WTC11 (cell line): ENCODE data around the gene ATP11B. TPM values are rescaled to one million over a fixed set of nuclear protein-coding genes. Genes with fewer than 3 reads are reported as not detected.

ENCODE experiments used
- ATAC-seq: fragments of 200-7000 bp; cut with Tn5 transposase; 2 replicates; pipeline ENCODE4 v1.10.0; 2021; ENCODE audit warnings: mild to moderate bottlenecking, moderate library complexity
- CTCF ChIA-PET: fragments of 300-600 bp; sonication (Branson Sonifier 250); formaldehyde crosslinking; loops from one replicate; lab custom pipeline; 2021; ENCODE audit warnings: antibody characterized with exemption; lab: Charles Lee
- POLR2A ChIA-PET: fragments of 350-600 bp; sonication (Branson Sonifier 250); formaldehyde crosslinking; loops from one replicate; lab custom pipeline; 2021; ENCODE audit warnings: antibody characterized with exemption; lab: Charles Lee
- DNase-seq: peaks from one replicate; pipeline ENCODE4 v3.0.0; 2021; ENCODE audit warnings: low spot score
- H3K27ac Mint-ChIP-seq: 2 replicates; pipeline ENCODE4 v1.8.0; 2021; ENCODE audit warnings: mixed read lengths
- H3K27me3 Mint-ChIP-seq: 2 replicates; pipeline ENCODE4 v1.8.0; 2021; ENCODE audit warnings: low read depth, mild to moderate bottlenecking, moderate library complexity, mixed read lengths
- H3K36me3 Mint-ChIP-seq: 2 replicates; pipeline ENCODE4 v1.8.0; 2021; ENCODE audit warnings: mixed read lengths
- H3K4me1 Mint-ChIP-seq: 2 replicates; pipeline ENCODE4 v1.8.0; 2022; ENCODE audit warnings: mixed read lengths
- H3K4me3 Mint-ChIP-seq: 2 replicates; pipeline ENCODE4 v1.8.0; 2021; ENCODE audit warnings: mild to moderate bottlenecking, moderate library complexity, mixed read lengths
- H3K9me3 Mint-ChIP-seq: 2 replicates; pipeline ENCODE4 v1.8.0; 2021; ENCODE audit warnings: mixed read lengths
- AFF4 ChIP-seq: sonication (generic); formaldehyde crosslinking; IDR thresholded peaks from 2 replicates; pipeline ENCODE4 v1.8.1; 2023; ENCODE audit warnings: mild to moderate bottlenecking, missing genetic modification reagents, borderline replicate concordance
- AR ChIP-seq: fragments of 250-450 bp; sonication (Bioruptor Pico); IDR thresholded peaks from 2 replicates; pipeline ENCODE4 v1.9.0; 2021; ENCODE audit warnings: mild to moderate bottlenecking
- ATF1 ChIP-seq: sonication (generic); formaldehyde crosslinking; IDR thresholded peaks from 2 replicates; pipeline ENCODE4 v1.8.1; 2023; ENCODE audit warnings: mild to moderate bottlenecking, moderate library complexity, missing genetic modification reagents
- ATF2 ChIP-seq: sonication (generic); formaldehyde crosslinking; IDR thresholded peaks from 2 replicates; pipeline ENCODE4 v1.8.1; 2022; ENCODE audit warnings: low read depth, missing genetic modification reagents, borderline replicate concordance
- EMX1 ChIP-seq: fragments of 250-450 bp; sonication (Bioruptor Pico); IDR thresholded peaks from 2 replicates; pipeline ENCODE4 v1.8.0; 2021; ENCODE audit warnings: mild to moderate bottlenecking
- ESRRA ChIP-seq: sonication (generic); formaldehyde crosslinking; IDR thresholded peaks from 2 replicates; pipeline ENCODE4 v1.8.1; 2022; ENCODE audit warnings: mild to moderate bottlenecking, missing genetic modification reagents, borderline replicate concordance
- FOXJ3 ChIP-seq: sonication (generic); formaldehyde crosslinking; IDR thresholded peaks from 2 replicates; pipeline ENCODE4 v1.9.0; 2021; ENCODE audit warnings: missing genetic modification reagents, mild to moderate bottlenecking, borderline replicate concordance
- FOXP1 ChIP-seq: sonication (generic); formaldehyde crosslinking; IDR thresholded peaks from 2 replicates; pipeline ENCODE4 v1.8.0; 2022; ENCODE audit warnings: missing genetic modification reagents, mild to moderate bottlenecking, moderate library complexity, borderline replicate concordance
- GABPB1 ChIP-seq: sonication (generic); formaldehyde crosslinking; IDR thresholded peaks from 2 replicates; pipeline ENCODE4 v1.8.1; 2023; ENCODE audit warnings: mild to moderate bottlenecking, missing genetic modification reagents
- HMGA2 ChIP-seq: fragments of 250-450 bp; sonication (Bioruptor Pico); IDR thresholded peaks from 2 replicates; pipeline ENCODE4 v1.4.0; 2021; ENCODE audit warnings: mild to moderate bottlenecking, moderate library complexity
- JUN ChIP-seq: sonication (generic); formaldehyde crosslinking; IDR thresholded peaks from 2 replicates; pipeline ENCODE4 v1.8.0; 2023; ENCODE audit warnings: mild to moderate bottlenecking, missing genetic modification reagents
- MLX ChIP-seq: sonication (generic); formaldehyde crosslinking; IDR thresholded peaks from 2 replicates; pipeline ENCODE4 v1.8.1; 2023; ENCODE audit warnings: mild to moderate bottlenecking, missing genetic modification reagents, moderate library complexity
- NFATC4 ChIP-seq: fragments of 250-450 bp; sonication (Bioruptor Pico); IDR thresholded peaks from 2 replicates; pipeline ENCODE4 v1.9.0; 2021; ENCODE audit warnings: mild to moderate bottlenecking
- NR1H2 ChIP-seq: sonication (generic); formaldehyde crosslinking; IDR thresholded peaks from 2 replicates; pipeline ENCODE4 v1.9.0; 2021; ENCODE audit warnings: mild to moderate bottlenecking, moderate library complexity, missing genetic modification reagents
- STAT6 ChIP-seq: sonication (generic); formaldehyde crosslinking; conservative IDR thresholded peaks from 2 replicates; pipeline ENCODE4 v1.8.1; 2023; ENCODE audit warnings: mild to moderate bottlenecking, low read depth, missing genetic modification reagents, moderate library complexity
- ZNF232 ChIP-seq: sonication (generic); formaldehyde crosslinking; IDR thresholded peaks from 2 replicates; pipeline ENCODE4 v1.8.0; 2022; ENCODE audit warnings: mild to moderate bottlenecking, missing genetic modification reagents
- ZNF263 ChIP-seq: sonication (generic); formaldehyde crosslinking; IDR thresholded peaks from 2 replicates; pipeline ENCODE4 v1.8.1; 2022; ENCODE audit warnings: low read depth, mild to moderate bottlenecking, moderate library complexity, missing genetic modification reagents
- ZNF671 ChIP-seq: fragments of 250-450 bp; sonication (Bioruptor Pico); IDR thresholded peaks from 2 replicates; pipeline ENCODE4 v1.8.0; 2021; ENCODE audit warnings: mild to moderate bottlenecking
- ZSCAN18 ChIP-seq: fragments of 250-450 bp; sonication (Bioruptor Pico); IDR thresholded peaks from 2 replicates; pipeline ENCODE4 v2.1.2; 2022; ENCODE audit warnings: mild to moderate bottlenecking, moderate library complexity
- total RNA-seq: library from RNA; stranded (reverse); gene quantifications from 3 replicates; pipeline ENCODE4 v1.2.3, GENCODE V29; 2021

ATP11B gene
- total RNA-seq, 1 experiment from 2014 or later = 25.7 TPM

GRCh38 chr3:182879031-182879611 lies 85.8 kb downstream of the ATP11B start (continued):
- TF ChIP-seq AR (CRISPR knock-in tag) = no peak

- ChIA-PET CTCF (no interaction called here), POLR2A (no interaction called here)
- H3K27me3 Mint-ChIP-seq = no peaks in the 10 kb centered on the region
- DNase-seq = no peak
- no peaks in the 10 kb centered on the region for H3K36me3 Mint-ChIP-seq
- H3K4me1 Mint-ChIP-seq = peaks cover 7% of the 10 kb centered on the region
- no peak overlapping the region for H3K27ac Mint-ChIP-seq
- no peak for ATAC-seq
- no peaks in the 10 kb centered on the region for H3K9me3 Mint-ChIP-seq
- TF ChIP-seq ZNF232 (no peak), GABPB1 (CRISPR knock-in tag) (no peak), ATF1 (CRISPR knock-in tag) (no peak), ZSCAN18 (CRISPR knock-in tag) (no peak), AFF4 (CRISPR knock-in tag) (no peak), ZNF671 (CRISPR knock-in tag) (no peak), NR1H2 (CRISPR knock-in tag) (no peak), HMGA2 (CRISPR knock-in tag) (no peak), FOXP1 (no peak), ZNF263 (CRISPR knock-in tag) (no peak), MLX (no peak), NFATC4 (CRISPR knock-in tag) (no peak)
- no peak overlapping the region for H3K4me3 Mint-ChIP-seq
These were observed 93.2 kb downstream of the ATP11B start for GRCh38 chr3:182886497-182886896.

- no peaks in the 10 kb centered on the region for H3K36me3 Mint-ChIP-seq
- H3K4me3 Mint-ChIP-seq = no peak overlapping the region
- no peak overlapping the region for H3K27ac Mint-ChIP-seq
- POLR2A ChIA-PET = no interaction called here
- no peaks in the 10 kb centered on the region for H3K9me3 Mint-ChIP-seq
- CTCF ChIA-PET = no interaction called here
- H3K4me1 Mint-ChIP-seq = no peaks in the 10 kb centered on the region
- DNase-seq (no peak), ATAC-seq (no peak)
- no peaks in the 10 kb centered on the region for H3K27me3 Mint-ChIP-seq
- no peak for TF ChIP-seq ESRRA (CRISPR knock-in tag)
- TF ChIP-seq HMGA2 (CRISPR knock-in tag) = no peak
- TF ChIP-seq EMX1 (CRISPR knock-in tag) = no peak
- TF ChIP-seq JUN (CRISPR knock-in tag) = no peak
- no peak for TF ChIP-seq STAT6
- no peak for TF ChIP-seq FOXJ3 (CRISPR knock-in tag)
- TF ChIP-seq ATF2 = no peak
These were observed 96.8 kb downstream of the ATP11B start for GRCh38 chr3:182889948-182890629.
